NCI-H345 (cell line): ENCODE results near the gene LITAF.
"Not testable (repeated sequence)": the region's sequence is repeated elsewhere in the genome, so short reads cannot be mapped to it uniquely, and the experiment has no call there.

ENCODE experiments used
- DNase-seq: peaks from one replicate; lab custom pipeline; 2025; lab: John Stamatoyannopoulos, UW

LITAF gene

DNA sequence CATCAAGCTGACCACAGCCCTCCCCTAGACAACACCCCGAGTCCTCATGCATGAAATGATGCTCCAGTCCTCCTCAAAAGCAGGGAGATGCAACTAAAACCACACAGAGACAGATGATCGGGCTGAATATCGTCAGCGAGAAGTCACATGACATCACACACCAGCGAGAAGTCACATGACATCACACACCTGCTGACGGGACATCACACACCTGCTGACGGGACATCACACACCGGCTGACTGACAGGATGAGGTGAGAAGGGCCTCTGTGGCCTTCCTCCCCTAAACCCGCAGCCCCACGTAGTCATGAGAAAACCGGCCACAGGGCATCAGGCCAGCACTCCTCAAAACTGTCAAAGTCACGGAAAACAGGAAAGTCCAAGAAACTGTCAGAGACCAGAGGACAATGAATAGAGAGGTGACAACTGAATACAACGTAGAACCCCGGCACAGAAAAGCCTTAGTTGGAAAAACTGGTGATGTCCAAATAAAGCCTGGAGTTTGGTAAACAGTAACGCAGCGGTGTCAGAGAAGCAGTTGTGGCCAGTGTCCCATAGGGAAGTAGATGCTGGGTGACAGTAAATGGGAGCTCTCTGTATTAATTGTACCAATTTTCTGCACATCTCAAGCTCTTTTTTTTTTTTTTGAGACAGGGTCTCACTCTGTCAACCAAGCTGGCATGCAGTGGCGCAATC is 14.3 kb downstream of the LITAF start:
- no peak for DNase-seq

DNA sequence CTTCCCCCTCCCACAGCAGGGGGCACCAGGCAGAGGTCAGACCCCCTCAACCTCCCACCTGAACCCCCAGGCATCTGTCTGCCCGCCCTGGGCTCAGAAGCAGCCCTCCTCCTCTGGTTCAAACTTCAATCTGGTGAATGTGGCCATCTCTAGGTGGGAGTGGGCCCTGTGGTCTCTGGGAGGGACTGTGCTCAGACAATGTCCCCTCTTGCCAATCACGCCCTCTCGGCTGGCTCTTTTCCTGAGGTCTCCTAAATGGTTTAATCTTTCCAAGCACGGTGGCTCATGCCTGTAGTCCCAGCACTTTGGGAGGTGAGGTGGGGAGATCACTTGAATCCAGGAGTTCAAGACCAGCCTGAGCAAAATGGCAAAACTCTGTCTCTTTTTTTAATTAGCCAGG is 15.2 kb downstream of the LITAF start:
- DNase-seq = no peak

DNA sequence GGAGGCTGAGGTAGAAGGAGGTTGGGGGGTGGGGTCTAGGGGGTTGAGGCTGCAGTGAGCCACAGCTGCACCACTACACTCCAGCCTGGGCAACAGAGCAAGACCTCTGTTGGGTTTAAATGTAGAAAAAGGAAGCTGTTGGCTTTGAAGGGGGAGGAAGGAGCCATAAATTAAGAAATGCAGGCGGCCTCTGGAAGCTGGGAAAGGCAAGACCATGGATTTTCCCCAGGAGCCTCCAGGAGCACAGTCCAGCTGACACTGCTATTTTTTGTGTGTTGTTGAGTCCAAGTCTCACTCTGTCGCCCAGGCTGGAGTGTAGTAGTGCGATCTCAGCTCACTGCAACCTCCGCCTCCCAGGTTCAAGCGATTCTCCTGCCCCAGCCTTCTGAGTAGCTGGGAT is 15.9 kb downstream of the LITAF start:
- no peak for DNase-seq

DNA sequence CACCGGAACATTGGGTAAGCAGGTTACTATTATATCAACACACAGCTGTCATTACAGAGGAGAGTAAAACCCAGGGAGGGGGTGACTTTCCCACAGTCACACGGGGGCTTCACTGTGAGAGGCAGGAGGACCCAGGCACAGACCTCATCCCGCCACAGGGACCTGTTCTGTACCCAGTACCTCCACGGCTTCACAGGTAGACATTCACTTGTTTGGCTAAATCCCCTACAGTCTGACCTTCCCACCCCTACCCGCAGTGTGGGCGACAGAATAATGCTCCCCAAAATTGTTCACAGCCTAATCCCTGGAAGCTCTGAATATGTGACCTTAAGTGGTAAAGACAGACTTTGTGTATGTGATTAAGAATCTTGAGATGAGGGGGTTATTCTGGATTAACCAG is 16.5 kb downstream of the LITAF start:
- no peak for DNase-seq

DNA sequence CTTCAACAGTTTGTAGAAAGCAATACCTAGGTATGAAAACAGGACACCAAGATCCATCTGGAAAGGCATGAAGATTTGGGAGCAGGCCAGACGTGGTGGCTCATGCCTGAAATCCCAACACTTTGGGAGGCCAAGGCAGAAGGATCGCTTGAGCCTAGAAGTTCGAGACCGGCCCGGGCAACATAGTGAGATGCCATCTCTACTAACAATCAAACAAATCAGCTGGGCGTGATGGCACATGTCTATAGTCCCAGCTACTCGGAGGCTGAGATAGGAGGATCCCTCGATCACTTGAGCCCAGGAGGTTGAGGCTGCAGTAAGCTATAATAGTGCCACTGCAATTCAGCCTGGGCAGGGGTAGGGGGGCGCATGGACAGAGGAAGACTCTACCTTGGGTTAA is 20.3 kb downstream of the LITAF start:
- no peak for DNase-seq

DNA sequence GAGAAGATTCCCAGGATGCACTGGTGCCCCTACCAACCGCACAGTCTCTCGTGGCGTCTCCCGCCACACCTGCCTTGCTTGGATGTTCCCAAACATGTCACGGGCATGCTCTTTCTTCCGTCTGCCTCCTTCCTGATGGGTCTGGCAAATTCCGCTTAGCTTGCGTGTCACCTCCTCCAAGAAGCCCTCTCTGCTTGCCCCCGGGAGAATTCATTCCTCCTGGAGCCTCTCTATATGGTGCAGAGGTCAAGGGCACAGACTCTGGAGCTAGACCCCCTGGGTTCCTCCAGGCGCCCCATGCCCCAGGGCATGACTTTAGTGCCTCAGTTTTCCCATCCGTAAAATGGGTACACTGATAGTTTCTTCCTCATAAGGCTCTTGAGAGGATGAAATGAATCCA is 21.1 kb downstream of the LITAF start:
- DNase-seq = no peak

DNA sequence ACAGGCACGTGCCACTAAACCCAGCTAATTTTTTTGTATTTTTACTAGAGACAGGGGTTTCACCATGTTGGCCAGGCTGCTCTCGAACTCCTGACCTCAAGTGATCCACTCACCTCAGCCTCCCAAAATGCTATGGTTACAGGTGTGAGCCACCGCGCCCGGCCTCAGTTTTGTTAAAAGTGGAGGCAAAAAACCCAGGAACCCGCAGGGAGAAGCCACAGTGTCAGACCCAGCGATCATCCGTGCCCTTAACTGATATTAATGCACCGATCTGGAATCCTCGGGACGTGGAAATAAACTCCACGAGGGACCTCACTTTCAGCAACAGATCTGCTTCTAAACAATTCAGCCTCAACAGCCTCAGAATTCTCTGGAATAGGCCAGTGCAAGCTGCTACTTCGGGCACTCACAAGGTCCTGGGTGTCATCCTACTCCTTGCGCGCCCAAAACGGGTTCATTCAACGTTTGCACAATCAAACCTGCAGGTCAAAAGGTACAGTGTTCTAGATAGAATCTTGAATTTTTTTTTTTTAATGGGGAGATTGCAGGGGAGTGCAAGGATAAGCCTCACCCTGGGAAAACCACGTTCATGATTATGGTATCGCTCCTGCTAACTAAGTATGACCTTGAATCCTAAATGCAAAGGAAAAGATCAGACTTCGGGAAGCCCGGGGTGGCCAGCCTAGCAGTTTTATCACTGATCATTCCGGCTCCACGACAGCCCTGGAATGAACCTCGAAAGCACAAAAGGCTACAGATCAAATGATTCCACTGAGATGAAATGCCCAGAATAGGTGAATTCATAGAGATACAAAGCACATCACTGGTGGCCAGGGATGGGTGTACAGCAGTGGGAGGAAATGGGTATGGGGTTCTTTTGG is 22.4 kb downstream of the LITAF start:
- no peak for DNase-seq

DNA sequence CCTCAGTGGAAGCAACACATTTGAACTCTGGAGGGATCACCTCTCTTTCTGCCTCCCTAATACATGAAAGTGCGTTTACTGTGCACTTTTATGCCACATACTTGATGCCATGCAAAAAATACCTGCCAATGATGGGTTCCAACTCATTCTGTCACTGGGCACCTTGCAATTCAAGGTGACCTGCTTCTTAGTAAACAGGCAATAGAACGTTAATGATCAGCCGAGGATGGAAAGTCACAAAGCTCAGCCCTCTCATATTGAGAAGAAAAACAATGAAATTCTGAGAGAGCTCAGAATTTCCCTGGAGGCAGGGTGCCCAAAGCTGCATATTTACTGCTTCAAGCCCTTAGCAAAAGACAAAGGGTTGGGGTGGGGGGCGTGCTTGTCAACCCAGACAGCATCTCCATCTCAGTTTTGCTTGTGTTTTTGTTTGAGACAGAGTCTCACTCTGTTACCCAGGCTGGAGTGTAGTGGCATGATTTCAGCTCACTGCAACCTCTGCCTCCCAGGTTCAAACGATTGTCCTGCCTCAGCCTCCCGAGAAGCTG is 23.2 kb downstream of the LITAF start:
- DNase-seq = no peak

DNA sequence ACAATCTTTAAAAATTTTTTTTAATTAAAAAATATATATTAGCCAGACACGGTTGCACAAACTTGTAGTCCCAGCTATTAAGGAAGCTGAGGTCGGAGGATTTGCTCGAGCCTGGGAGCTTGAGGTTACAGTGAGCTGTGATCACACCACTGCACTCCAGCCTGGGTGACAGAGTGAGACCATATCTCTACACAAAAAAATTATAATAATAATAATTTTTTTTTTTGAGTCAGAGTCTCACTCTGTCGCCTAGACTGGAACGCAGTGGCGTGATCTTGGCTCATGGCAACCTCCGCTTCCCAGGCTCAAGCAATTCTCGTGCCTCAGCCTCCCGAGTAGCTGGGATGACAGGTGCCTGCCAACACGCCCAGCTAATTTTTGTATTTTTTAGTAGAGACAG is 23.8 kb downstream of the LITAF start:
- no peak for DNase-seq

DNA sequence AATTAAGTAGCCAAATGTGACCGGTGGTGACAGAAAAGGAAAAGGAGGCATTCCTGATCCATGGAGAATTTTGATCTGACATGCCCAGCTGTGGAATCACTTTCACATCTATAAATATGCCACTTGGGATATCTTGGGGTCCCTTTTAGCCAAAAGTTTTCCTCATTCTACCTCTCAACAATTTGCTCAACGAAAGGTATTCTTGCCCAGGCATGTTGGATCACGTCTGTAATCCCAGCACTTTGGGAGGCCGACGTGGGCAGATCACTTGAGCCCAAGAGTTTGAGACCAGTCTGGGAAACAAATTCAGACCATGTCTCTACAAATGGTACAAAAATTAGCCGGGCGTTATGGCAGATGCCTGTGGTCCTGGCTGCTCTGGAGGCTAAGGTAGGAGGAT is 24.3 kb downstream of the LITAF start:
- DNase-seq = no peak

DNA sequence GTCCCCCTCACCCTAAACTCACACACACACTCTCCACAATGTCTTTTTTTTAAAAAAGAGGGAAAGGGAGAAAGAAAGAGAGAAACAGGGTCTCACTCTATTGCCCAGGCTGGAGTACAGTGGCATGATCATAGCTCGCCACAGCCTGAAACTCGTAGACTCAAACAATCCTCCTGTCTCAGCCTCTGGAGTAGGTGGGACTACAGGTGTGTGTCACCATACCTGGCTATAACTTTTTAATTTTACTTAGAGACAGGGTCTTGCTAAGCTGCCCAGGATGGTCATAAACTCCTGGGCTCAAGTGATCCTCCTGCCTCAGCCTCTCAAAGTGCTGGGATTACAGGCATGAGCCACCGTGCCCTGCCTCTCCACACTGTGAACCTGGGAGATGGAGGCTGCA is 24.9 kb downstream of the LITAF start:
- no peak for DNase-seq

DNA sequence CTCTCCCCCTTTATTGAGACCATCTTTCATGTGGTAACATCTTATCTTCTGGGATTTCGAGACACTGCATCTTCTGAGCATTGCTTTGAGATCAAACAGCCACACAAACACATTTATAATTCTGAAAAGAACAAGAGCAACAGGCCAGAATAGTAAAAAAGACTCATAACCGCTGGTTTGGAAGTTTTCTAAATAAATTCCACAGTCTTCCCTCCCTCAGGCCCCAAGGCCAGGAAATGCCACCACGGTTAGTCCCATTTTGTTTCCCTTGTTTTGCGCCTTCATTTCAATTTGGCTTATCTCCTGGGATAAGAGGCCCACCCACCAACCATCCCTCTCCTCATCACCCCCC is 25.3 kb downstream of the LITAF start:
- no peak for DNase-seq

DNA sequence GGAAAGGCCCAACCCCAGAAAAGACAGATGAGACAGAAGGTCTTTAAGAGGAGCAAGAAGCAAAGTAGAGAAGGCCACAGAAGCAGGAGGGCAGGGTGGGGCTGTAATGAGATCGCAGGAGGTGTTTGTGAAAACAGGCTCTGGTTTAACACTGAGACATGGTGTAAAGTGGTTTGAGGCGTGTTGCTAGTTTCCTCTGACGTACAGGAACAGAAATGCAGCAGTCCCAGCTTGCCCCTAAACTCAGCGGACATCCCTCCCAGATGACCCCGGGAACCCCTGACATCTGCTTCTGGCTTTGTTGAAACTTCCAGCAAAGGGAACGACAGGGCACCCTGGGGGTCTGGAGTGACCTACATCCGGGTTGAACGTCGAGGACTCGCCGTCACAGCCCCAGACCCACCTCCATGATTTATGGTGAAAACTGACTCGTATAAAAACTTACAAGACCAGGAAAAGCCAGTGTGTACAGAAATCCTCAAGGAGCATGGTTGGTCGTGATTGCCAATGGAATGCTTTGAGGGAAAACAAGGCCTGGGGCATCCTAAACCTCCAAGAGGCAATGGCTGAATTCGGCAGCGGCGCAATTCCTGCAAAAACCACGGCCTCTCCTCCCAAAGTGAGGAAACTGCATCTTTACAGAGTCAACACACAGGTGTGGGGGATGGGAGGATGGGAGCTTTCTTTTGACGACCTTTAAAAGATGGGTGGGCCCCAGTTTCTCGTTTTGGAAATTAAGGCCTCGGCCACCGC is 25.8 kb downstream of the LITAF start:
- no peak for DNase-seq

DNA sequence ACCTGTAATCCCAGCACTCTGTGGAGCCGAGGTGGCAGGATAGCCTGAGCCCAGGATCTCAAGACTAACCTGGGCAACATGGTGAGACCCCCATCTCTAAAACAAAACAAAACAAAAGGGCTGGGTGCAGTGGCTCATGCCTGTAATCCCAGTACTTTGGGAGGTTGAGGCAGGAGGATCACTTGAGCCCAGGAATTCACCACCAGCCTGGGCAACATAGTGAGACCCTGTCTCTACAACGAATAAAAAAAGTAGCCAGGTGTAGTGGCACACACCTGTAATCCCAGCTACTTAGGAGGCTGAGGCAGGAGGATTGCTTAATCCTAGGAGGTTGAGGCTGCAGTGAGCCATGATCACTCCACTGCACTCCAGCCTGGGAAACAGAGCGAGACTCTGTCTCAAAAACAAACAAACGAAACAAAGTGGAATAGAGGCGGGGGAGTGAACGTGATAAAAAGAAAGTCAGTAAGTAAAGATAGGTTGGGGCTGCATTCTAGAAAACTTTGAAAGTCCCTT is 28.4 kb downstream of the LITAF start:
- DNase-seq = not testable (repeated sequence)

DNA sequence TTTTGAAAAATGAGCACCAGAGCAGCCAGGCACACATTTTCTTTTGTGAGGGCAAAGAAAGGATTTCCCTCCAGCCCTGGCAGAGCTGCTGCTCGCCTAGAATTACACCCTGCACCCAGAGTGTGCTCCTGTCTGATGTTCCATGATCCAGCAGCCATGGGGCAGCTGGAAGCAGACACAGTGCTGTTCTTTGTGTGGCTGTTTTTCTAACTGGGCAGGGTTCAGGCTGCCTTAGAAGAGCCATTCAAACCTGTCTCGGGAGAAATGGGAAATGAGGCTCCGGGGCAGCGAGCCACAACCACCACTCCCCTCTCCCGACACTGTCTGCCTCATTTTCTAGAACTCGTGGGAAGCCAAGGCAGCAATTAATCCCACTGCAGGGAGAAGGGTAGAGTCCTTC is 28.9 kb downstream of the LITAF start:
- DNase-seq = no peak

DNA sequence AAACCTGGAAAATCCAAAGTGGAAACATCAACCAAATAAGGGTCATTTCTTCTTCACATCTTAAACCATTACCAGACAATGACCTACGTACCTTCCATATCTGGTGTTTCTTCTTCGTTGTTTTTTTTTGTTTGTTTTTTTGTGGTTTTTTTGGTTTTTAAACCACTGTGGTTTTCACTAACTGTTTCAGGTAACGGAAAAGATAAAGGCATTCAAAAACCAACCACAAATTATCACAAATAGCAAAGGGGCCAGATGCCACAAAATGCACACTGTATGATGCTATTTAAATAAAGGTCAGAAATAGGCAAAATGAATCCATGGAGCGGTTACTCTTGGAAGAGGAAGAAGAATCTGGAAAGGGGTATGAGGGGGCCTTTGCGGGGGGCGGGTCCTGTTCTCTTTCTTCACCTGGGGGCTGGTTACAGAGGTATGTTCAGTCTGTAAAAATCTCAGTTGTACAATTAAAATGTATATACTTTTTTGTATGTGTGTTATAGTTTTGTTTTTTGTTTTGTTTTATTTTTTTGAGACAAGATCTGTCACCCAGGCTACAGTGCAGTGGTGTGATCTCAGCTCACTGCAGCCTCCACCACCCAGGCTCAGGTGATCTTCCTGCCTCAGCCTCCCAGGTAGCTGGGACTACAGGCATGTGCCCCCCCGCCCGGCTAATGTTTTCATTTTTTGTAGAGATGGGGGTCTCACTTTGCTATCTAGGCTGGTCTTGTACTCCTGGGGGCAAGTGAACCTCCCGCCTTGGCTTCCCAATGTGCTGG is 29.6 kb downstream of the LITAF start:
- DNase-seq = no peak

DNA sequence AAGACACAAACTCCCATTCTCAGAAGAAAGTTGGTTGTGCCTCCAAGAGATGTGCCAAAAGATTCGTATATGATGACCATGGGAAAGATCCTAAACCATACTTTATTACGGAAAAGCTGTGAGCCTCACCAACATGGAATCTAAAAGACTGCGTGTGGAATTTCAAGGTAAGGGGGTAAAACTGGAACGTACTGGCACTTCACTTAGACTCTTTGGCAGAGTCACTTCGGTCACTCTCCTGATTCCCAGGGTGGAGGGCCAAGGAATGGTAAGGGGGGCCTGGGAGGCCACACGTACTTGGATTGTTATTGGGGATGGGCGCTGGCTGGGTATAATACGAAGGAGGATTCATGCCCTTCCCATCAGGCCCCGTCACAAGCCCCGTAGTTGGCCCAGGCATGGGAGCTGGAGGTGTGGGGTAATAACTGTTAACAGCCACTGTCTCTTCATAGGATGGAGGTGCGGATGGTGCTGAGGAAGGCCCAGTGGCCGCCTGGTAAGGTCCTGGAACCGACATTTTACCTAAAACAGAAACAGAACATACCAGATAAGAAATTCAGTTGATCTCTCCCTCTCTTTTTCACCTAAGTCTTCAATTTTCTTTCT is 30.4 kb downstream of the LITAF start:
- no peak for DNase-seq

DNA sequence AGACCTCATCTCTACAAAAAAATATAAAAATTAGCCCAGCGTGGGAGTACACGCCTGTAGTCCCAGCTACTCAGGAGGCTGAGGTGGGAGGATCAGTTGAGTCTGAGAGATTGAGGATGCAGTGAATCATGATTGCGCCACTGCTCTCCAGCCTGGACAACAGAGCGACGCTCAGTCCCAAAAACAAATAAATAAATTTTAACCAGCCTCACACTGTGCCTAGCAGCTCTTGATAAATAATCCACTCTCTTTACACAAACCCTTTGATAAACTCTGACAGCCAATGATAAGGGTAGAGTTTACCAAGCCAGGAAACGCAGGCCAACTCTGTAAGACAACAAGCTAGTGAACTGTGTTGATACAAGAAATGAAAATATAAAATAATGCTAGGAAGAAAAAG is 32.7 kb downstream of the LITAF start:
- DNase-seq = no peak

DNA sequence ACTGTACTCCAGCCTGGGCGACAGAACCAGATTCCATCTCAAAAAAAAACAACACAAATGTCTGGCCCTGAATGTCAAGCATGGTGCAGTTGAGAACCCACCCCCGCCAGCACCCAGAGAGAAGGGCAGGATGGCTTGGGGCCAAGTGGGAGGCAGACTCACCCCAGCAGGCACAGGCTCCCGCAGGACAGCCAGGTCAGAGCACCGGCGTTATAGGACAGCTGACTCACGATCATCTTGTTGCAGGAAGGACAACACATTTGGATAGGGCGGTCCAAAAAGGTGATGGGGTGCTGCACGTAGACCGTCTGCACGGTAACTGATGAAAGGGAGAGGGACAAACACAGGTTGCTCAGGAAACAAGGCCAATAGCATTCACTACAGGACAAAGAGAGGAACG is 33.3 kb downstream of the LITAF start:
- no peak for DNase-seq

DNA sequence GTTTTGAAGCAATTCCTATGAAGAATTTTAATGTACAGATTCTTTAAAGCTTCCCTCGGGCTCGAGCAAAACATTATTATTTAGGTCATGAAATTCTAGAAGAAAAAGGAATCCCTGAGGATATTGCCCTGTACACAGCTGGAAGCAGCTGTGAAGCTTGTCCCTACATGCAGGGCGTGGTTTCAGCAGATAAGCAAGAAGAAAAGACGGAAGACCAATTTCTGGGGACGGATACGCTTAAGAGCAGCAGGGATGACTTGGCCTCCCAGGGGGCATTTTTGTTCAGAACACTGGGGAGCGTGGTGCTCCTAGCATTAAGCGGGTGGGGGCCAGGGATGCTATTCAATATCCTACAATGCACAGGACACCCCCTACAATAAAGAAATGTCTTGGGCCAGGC is 34.3 kb downstream of the LITAF start:
- DNase-seq = no peak

DNA sequence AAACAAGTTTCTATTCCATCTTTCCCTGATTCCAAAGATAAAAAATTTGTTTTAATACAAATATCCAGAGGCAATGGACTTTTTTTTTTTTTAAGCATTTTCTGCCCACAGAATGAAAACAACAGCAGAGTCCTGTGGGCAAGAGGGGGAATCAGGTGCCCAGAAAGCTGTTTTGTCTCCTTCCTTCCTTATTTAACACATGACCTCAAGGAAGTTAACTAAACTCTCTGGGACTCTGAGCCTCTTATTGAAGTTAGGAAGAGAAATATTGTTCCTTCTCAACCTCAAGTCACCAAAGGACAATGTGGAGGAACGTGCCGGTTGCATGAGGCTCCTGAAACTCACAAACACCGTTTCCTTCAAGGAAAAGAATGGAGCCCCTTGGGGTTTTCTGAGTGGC is 34.9 kb downstream of the LITAF start:
- no peak for DNase-seq
